Activated CD8-positive, alpha-beta memory T cell treated with anti-CD3 and anti-CD28 coated beads, Interleukin-2, amount 10 ng/mL, durations not matched to agents 7 days and 5 days (primary cell): ENCODE data around the gene NPAS2. TPM values are rescaled to one million over a fixed set of nuclear protein-coding genes. Genes with fewer than 3 reads are reported as not detected.
A peak's percentile ranks its signal among the peaks of the same experiment; 100 is the strongest.

Source experiments
- ATAC-seq: fragments of 150-1000 bp; cut with Tn5 transposase; one replicate; pipeline ENCODE4 v1.10.0; 2021; ENCODE audit warnings: moderate library complexity
- CTCF ChIA-PET: fragments of 350-600 bp; sonication (Branson Sonifier 250); formaldehyde crosslinking; loops from one replicate; lab custom pipeline; 2021; ENCODE audit warnings: antibody characterized with exemption; lab: Charles Lee
- DNase-seq: peaks from one replicate; pipeline ENCODE4 v3.0.0-alpha.2; 2020
- H3K27ac Mint-ChIP-seq: one replicate; pipeline ENCODE4 v1.8.0; 2021; ENCODE audit warnings: mild to moderate bottlenecking, mixed read lengths
- H3K27me3 Mint-ChIP-seq: one replicate; pipeline ENCODE4 v1.8.0; 2021; ENCODE audit warnings: mixed read lengths
- H3K36me3 Mint-ChIP-seq: one replicate; pipeline ENCODE4 v1.8.0; 2021; ENCODE audit warnings: mild to moderate bottlenecking, mixed read lengths
- H3K4me1 Mint-ChIP-seq: one replicate; pipeline ENCODE4 v1.8.0; 2021; ENCODE audit warnings: mixed read lengths
- H3K4me3 Mint-ChIP-seq: one replicate; pipeline ENCODE4 v1.8.0; 2021; ENCODE audit warnings: mild to moderate bottlenecking, moderate library complexity, mixed read lengths
- H3K9me3 Mint-ChIP-seq: one replicate; pipeline ENCODE4 v1.8.0; 2022; ENCODE audit warnings: low read depth, mixed read lengths
- total RNA-seq, 2 experiments: library from RNA; stranded (reverse); gene quantifications; one replicate each; pipeline ENCODE4 v1.2.3, GENCODE V29; 2021

Gene NPAS2
- total RNA-seq, 2 experiments from 2014 or later = 0.41 to 0.47 TPM

GRCh38 chr2:100803334-100803733 is 16.6 kb upstream of the NPAS2 start:
- Mint-ChIP-seq H3K27me3 (peaks cover 3% of the 10 kb centered on the region), H3K4me3 (no peak overlapping the region), H3K4me1 (no peaks in the 10 kb centered on the region), H3K9me3 (no peaks in the 10 kb centered on the region), H3K36me3 (no peaks in the 10 kb centered on the region), H3K27ac (no peak overlapping the region)
- DNase-seq (no peak), ATAC-seq (no peak)
- CTCF ChIA-PET = no interaction called here

GRCh38 chr2:100806550-100806949 is 13.4 kb upstream of the NPAS2 start:
- ATAC-seq (no peak), DNase-seq (no peak)
- Mint-ChIP-seq H3K4me3 (no peak overlapping the region), H3K4me1 (no peaks in the 10 kb centered on the region), H3K27me3 (peaks cover 6% of the 10 kb centered on the region), H3K9me3 (no peaks in the 10 kb centered on the region), H3K36me3 (no peaks in the 10 kb centered on the region), H3K27ac (no peak overlapping the region)
- CTCF ChIA-PET = no interaction called here

- ATAC-seq (no peak), DNase-seq (no peak)
- Mint-ChIP-seq H3K4me3 (no peak overlapping the region), H3K36me3 (no peaks in the 10 kb centered on the region), H3K27me3 (peaks cover 12% of the 10 kb centered on the region), H3K9me3 (no peaks in the 10 kb centered on the region), H3K27ac (no peak overlapping the region), H3K4me1 (peaks cover 5% of the 10 kb centered on the region)
- CTCF ChIA-PET = no interaction called here
Observed at GRCh38 chr2:100807707-100808106, 12.2 kb upstream of the NPAS2 start.

- Mint-ChIP-seq H3K4me3 (no peak overlapping the region), H3K27me3 (peaks cover 14% of the 10 kb centered on the region), H3K27ac (no peak overlapping the region), H3K9me3 (no peaks in the 10 kb centered on the region), H3K4me1 (peaks cover 10% of the 10 kb centered on the region), H3K36me3 (no peaks in the 10 kb centered on the region)
- no peak for DNase-seq
- no peak for ATAC-seq
- CTCF ChIA-PET = no interaction called here
Observed at GRCh38 chr2:100808582-100808981, 11.4 kb upstream of the NPAS2 start.

- Mint-ChIP-seq H3K4me3 (no peak overlapping the region), H3K4me1 (peaks cover 15% of the 10 kb centered on the region), H3K27me3 (peaks cover 15% of the 10 kb centered on the region), H3K27ac (no peak overlapping the region), H3K36me3 (no peaks in the 10 kb centered on the region), H3K9me3 (no peaks in the 10 kb centered on the region)
- no peak for DNase-seq
- ATAC-seq = no peak
- CTCF ChIA-PET = no interaction called here
Observed at GRCh38 chr2:100809506-100809905, 10.4 kb upstream of the NPAS2 start.

GRCh38 chr2:100810603-100811145 is 9.3 kb upstream of the NPAS2 start:
- H3K27ac Mint-ChIP-seq = no peak overlapping the region
- peaks cover 17% of the 10 kb centered on the region for H3K27me3 Mint-ChIP-seq
- H3K4me3 Mint-ChIP-seq = no peak overlapping the region
- H3K4me1 Mint-ChIP-seq = peaks cover 15% of the 10 kb centered on the region
- CTCF ChIA-PET = no interaction called here
- no peak for DNase-seq
- ATAC-seq = no peak
- H3K36me3 Mint-ChIP-seq = no peaks in the 10 kb centered on the region
- no peaks in the 10 kb centered on the region for H3K9me3 Mint-ChIP-seq

- peaks cover 15% of the 10 kb centered on the region for H3K4me1 Mint-ChIP-seq
- no peaks in the 10 kb centered on the region for H3K36me3 Mint-ChIP-seq
- DNase-seq (no peak), ATAC-seq (no peak)
- H3K27me3 Mint-ChIP-seq = peaks cover 28% of the 10 kb centered on the region
- H3K27ac Mint-ChIP-seq = no peak overlapping the region
- CTCF ChIA-PET = no interaction called here
- no peaks in the 10 kb centered on the region for H3K9me3 Mint-ChIP-seq
- H3K4me3 Mint-ChIP-seq = no peak overlapping the region
Observed at GRCh38 chr2:100812116-100812515, 7.8 kb upstream of the NPAS2 start.

GRCh38 chr2:100812573-100812972 is 7.4 kb upstream of the NPAS2 start:
- H3K4me3 Mint-ChIP-seq = no peak overlapping the region

GRCh38 chr2:100813527-100813926 is 6.4 kb upstream of the NPAS2 start:
- Mint-ChIP-seq H3K9me3 (no peaks in the 10 kb centered on the region), H3K27ac (no peak overlapping the region), H3K4me3 (no peak overlapping the region), H3K4me1 (peaks cover 17% of the 10 kb centered on the region), H3K36me3 (no peaks in the 10 kb centered on the region), H3K27me3 (peaks cover 39% of the 10 kb centered on the region)
- DNase-seq = no peak
- CTCF ChIA-PET = no interaction called here
- ATAC-seq = peak; percentile 20

More at GRCh38 chr2:100812573-100812972, 7.4 kb upstream of the NPAS2 start:
- Mint-ChIP-seq H3K9me3 (no peaks in the 10 kb centered on the region), H3K4me1 (peaks cover 15% of the 10 kb centered on the region), H3K36me3 (no peaks in the 10 kb centered on the region), H3K27ac (no peak overlapping the region), H3K27me3 (peaks cover 29% of the 10 kb centered on the region)
- DNase-seq = no peak
- ATAC-seq = no peak
- CTCF ChIA-PET = no interaction called here

- H3K9me3 Mint-ChIP-seq = no peaks in the 10 kb centered on the region
- H3K4me3 Mint-ChIP-seq = no peak overlapping the region
- peaks cover 17% of the 10 kb centered on the region for H3K4me1 Mint-ChIP-seq
- H3K36me3 Mint-ChIP-seq = no peaks in the 10 kb centered on the region
- DNase-seq (no peak), ATAC-seq (no peak)
- H3K27ac Mint-ChIP-seq = no peak overlapping the region
- CTCF ChIA-PET = no interaction called here
- peaks cover 42% of the 10 kb centered on the region for H3K27me3 Mint-ChIP-seq
Observed at GRCh38 chr2:100814043-100814442, 5.9 kb upstream of the NPAS2 start.

GRCh38 chr2:100814453-100814852 is 5.5 kb upstream of the NPAS2 start:
- no peak overlapping the region for H3K27ac Mint-ChIP-seq
- no peaks in the 10 kb centered on the region for H3K9me3 Mint-ChIP-seq
- no peak for ATAC-seq
- no peaks in the 10 kb centered on the region for H3K36me3 Mint-ChIP-seq
- H3K4me3 Mint-ChIP-seq = no peak overlapping the region
- CTCF ChIA-PET = no interaction called here
- H3K27me3 Mint-ChIP-seq = peaks cover 46% of the 10 kb centered on the region
- no peak for DNase-seq
- peaks cover 17% of the 10 kb centered on the region for H3K4me1 Mint-ChIP-seq

GRCh38 chr2:100817388-100817985 is 2.5 kb upstream of the NPAS2 start:
- Mint-ChIP-seq H3K27ac (no peak overlapping the region), H3K27me3 (peaks cover 54% of the 10 kb centered on the region)
- no peak for DNase-seq

GRCh38 chr2:100818003-100818605 is 1.8 kb upstream of the NPAS2 start:
- Mint-ChIP-seq H3K4me3 (no peak overlapping the region), H3K27me3 (peaks cover 60% of the 10 kb centered on the region), H3K27ac (no peak overlapping the region), H3K9me3 (no peaks in the 10 kb centered on the region), H3K4me1 (peaks cover 14% of the 10 kb centered on the region), H3K36me3 (no peaks in the 10 kb centered on the region)
- CTCF ChIA-PET = no interaction called here
- DNase-seq = no peak
- no peak for ATAC-seq

More at GRCh38 chr2:100817388-100817985, 2.5 kb upstream of the NPAS2 start:
- CTCF ChIA-PET = no interaction called here
- no peak for ATAC-seq
- peaks cover 16% of the 10 kb centered on the region for H3K4me1 Mint-ChIP-seq
- H3K36me3 Mint-ChIP-seq = no peaks in the 10 kb centered on the region
- H3K4me3 Mint-ChIP-seq = no peak overlapping the region
- H3K9me3 Mint-ChIP-seq = no peaks in the 10 kb centered on the region
